A375 (cell line): ENCODE measurements around the gene S100Z. TPM values are rescaled to one million over a fixed set of nuclear protein-coding genes. Genes with fewer than 3 reads are reported as not detected.

Source experiments
- small RNA-seq: library from RNA; depleted of rRNA; stranded (forward); fragments of <200 nt; gene quantifications from one replicate; pipeline ENCODE3, GENCODE V24; 2014
- total RNA-seq: library from RNA; depleted of rRNA; stranded (reverse); fragments of >200 nt; shearing (Covaris generic); gene quantifications from 2 replicates; pipeline ENCODE4 v1.2.3, GENCODE V29; 2014; rRNA removed

Gene S100Z
- total RNA-seq = 0.23 and 0.74 TPM in 2 replicates

GRCh38 chr5:76849419-76850291 lies at the start of gene S100Z:
S100Z (plus strand) TSS chr5:76850014; CDS start chr5:76875360, 25,346 bp downstream.

DNA sequence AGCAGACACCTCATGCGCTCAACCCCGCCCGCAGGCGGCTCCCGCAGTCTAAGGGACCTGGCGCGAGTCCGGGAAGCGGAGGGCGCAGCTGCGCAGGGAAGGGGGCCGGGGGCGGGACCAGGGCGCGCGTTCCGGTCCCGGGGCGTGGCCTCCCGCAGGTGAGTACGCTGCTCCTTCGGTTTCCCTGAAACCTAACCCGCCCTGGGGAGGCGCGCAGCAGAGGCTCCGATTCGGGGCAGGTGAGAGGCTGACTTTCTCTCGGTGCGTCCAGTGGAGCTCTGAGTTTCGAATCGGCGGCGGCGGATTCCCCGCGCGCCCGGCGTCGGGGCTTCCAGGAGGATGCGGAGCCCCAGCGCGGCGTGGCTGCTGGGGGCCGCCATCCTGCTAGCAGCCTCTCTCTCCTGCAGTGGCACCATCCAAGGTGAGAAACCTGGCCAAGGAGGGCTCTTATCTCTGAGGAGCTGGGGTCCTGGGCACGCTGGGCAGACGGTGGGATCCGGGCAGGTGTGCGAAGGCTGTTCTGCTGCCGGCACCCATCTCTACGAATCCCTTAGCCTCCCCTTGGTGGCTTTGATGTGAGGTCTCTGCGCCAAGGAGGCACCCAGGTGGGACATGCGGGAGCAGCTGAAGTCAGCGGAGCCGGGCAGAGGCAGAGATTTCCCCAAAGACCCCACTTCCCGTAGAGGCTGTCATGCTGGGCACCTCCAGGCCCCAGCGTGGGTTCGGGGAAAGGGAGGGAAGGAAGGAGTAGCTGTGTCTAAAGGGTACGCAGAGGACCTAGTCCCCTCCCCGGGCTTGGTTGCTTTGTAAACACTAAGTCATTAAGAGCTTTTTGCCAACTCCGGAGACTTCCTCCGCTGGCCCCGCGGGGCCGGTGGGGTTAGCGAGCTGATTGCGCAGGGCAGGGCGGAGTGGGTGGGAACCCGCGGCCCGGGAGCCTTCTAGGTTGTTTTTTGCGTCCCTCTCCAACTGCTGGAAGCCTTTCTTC lies 30.7 kb upstream of the S100Z start, which contains the start of gene F2RL1:
TSS of gene F2RL1 (plus strand) at position 187 of the 988 bp plus-strand sequence. CDS start at position 340, 153 bp downstream.

DNA sequence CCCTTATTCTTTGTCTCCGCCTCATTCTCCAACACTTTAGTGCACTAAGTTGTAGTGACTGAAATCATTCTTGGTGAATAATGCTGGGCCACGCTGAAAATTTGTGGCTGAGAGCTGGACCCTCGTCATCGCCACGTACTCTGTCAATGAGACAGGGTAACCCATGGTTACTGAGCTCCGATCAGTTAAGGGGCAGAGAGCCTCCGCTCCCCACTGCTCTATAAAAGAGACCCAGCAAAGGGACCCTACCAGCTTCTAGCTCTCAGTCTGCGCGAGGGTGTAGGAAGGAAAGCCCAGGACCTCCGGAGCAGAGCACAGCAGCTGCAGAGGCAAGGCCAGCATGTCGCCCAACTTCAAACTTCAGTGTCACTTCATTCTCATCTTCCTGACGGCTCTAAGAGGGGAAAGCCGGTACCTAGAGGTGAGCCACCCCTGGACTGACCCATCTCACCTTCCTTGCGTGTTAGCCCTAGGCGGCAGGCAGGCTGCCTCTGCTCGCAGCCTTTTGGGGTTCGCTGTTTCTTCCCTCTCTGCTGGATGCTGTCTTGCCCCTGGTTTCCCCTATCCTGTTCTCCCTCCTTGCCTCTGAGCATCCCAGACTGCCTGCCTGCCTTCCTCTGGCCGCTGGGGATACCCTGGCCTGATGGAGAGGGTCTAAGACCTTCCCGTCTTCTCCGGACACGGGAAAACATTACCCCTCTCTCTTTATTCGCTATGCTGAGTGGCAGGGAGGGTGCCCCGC lies 103.2 kb downstream of the S100Z start, which contains the start of gene CRHBP:
TSS of gene CRHBP (plus strand) at position 251 of the 742 bp plus-strand sequence. CDS start at position 341, 90 bp downstream.

Small RNAs within 50 kb of the gene (small RNA-seq; reads per million reads assigned to genes)
- gene RN7SL208P (not detected), gene RNU6ATAC36P (not detected)

Other genes with a start within 250 kb of the S100Z start
- 4.0 and 4.7 TPM in 2 replicates for gene F2RL2, start 226.6 kb upstream of the S100Z start, total RNA-seq
- gene F2R, start 133.9 kb upstream of the S100Z start, total RNA-seq = 48.1 and 50.7 TPM in 2 replicates
- gene F2RL1, start 31.0 kb upstream of the S100Z start, total RNA-seq = 6.3 and 7.9 TPM in 2 replicates
- gene CRHBP, start 103.0 kb downstream of the S100Z start, total RNA-seq = 0.50 and 0.53 TPM in 2 replicates
- gene AGGF1, start 180.4 kb downstream of the S100Z start, total RNA-seq = 32.1 and 38.4 TPM in 2 replicates
- 2.6 and 6.7 TPM in 2 replicates for gene ZBED3, start 237.3 kb downstream of the S100Z start, total RNA-seq